Cardiac fibroblast (primary cell): ENCODE results near the gene MRGPRX3.
"Not testable (repeated sequence)": the region's sequence is repeated elsewhere in the genome, so short reads cannot be mapped to it uniquely, and the experiment has no call there.

Experiments used
- DNase-seq, 2 donors: peaks; one replicate each; pipeline versions ENCODE4 v3.0.0 to v3.0.0-alpha.2; 2010; ENCODE audit warnings: low read depth in 2 of 2
- H3K4me3 ChIP-seq, 2 donors: replicated peaks in 1 of 2; 1 replicate in 1 of 2; 2 replicates in 1 of 2; pipeline ENCODE4 v1.5.1; 2011; ENCODE audit warnings: low read depth in 2 of 2, low read length in 2 of 2, mild to moderate bottlenecking in 2 of 2, moderate library complexity in 1 of 2
- TF ChIP-seq, protein P1 (sequence below): IDR thresholded peaks from one replicate; pipeline ENCODE4 v1.5.1; 2011; ENCODE audit warnings: low read depth, mild to moderate bottlenecking, low read length, inconsistent platforms

MRGPRX3 gene

DNA sequence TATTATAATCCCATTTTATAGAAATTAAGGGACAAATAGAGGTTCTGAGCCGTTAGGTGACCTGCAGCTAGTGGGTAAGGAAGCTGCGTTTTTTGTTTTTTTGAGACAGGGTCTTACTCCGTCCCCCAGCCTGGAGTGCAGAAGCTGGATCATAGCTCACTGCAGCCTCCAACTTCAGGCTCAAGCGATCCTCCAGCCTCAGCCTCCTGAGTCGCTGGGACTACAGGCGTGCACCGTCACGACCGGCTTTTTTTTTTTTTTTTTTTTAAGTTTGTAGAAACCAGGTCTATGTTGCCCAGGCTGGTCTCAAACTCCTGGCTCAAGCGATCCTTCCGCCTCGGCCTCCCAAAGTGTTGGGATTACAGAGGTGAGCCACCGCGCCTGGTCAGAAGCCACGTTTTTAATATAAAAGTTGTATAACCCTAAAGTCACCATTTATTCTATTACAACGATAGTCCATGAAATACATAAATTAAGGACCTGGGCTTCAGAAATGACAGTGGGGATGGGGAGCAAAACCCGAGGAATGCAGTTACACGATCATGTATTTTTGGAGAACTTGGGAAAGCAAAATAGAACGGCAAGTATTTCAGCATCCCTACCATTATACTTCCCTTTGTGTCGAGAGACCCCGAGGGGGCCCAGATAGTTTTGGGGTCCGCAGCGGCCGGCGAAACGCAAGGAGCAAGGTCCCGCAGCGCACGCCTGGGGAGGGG, 27.1 kb upstream of the MRGPRX3 start:
- peak overlapping the region; percentile 81 to 98 for H3K4me3 ChIP-seq
- TF ChIP-seq, protein P1, sequence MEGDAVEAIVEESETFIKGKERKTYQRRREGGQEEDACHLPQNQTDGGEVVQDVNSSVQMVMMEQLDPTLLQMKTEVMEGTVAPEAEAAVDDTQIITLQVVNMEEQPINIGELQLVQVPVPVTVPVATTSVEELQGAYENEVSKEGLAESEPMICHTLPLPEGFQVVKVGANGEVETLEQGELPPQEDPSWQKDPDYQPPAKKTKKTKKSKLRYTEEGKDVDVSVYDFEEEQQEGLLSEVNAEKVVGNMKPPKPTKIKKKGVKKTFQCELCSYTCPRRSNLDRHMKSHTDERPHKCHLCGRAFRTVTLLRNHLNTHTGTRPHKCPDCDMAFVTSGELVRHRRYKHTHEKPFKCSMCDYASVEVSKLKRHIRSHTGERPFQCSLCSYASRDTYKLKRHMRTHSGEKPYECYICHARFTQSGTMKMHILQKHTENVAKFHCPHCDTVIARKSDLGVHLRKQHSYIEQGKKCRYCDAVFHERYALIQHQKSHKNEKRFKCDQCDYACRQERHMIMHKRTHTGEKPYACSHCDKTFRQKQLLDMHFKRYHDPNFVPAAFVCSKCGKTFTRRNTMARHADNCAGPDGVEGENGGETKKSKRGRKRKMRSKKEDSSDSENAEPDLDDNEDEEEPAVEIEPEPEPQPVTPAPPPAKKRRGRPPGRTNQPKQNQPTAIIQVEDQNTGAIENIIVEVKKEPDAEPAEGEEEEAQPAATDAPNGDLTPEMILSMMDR: no peak
- DNase-seq: peak in 1 of 2 donors; percentile 2

DNA sequence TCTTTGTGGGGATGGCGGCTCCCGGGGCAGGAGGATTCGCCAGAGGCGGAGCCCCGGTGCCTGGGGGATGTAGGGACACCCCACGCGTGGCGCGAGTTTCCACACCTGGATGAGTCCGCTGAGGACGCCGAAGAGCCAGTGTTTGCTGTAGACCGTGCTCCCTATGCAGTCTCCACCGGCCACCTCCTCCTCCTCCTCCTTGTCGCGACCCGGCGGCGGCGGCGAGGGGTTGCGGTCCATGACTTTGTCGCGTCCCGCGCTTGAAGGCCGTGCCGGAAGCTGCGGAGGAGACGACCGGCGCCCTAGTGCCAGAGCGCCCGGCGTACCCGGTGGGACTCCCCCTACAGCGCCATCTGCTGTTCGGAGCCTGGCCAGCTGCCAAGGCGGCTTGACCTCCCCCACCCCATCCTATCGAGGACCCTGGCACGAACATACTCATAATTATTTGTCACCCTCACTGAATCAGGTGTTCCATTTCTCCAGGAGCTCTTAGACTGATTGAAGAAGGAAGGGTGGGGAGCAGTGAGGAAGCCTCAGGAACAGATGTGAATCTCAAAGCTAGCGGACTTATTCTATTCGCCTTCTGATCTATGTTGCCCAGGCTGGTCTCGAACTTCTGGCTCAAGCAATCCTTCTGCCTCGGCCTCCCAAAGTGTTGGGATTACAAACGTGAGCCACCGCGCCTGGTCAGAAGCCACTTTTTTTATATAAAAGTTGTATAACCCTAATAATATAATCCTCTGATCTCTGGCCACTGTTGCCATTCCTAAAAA, 26.4 kb upstream of the MRGPRX3 start, which contains the start of gene SAAL1:
Gene SAAL1, minus strand, starts transcription at position 281 of the 773 bp plus-strand sequence. Its CDS starts 41 bp downstream, at position 240.
- H3K4me3 ChIP-seq: peak within 1 kb of the TSS; percentile 81 to 98
- TF ChIP-seq, protein P1: peak; percentile 47
- DNase-seq: peak; percentile 77 to 79

DNA sequence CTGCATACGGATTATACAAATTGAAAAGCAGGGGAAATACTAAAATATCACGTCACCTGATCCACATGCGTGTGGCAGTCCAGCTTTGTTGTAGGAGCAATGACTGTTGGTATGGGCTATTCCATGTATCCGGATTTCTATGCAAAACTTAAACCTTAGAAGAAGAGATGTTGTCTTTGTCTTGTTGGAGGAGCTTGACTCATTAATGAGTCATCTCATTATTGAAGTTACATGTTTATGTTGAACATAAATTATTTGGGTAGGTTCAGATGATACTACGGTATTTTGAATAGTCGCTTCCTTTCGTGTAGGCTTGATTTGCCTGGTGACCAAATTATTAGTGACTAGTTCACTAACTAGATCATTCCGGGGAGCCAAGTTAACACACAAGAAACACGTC, 25.7 kb upstream of the MRGPRX3 start:
- peak in 1 of 2 donors; percentile 27 for DNase-seq
- TF ChIP-seq, protein P1: no peak
- H3K4me3 ChIP-seq: no peak overlapping the region

DNA sequence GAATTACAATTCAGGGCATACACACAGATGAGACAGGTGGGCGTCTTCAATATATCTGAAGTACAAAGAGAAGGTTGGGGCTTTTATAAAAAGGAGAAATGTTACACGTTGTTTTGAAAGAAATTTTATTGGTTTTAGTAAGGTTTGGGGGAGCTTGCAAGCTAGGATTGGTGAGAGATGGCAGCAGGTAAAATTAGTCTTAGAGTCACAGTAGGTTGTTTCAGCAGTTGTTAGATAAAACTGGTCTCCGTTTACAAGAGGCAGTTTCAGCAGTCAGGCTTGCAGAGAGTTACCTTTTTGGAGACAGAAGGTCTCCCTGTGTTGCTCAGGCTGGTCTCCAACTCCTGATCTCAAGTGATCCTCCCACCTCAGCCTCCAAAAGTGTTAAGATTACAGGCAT, 24.1 kb upstream of the MRGPRX3 start:
- H3K4me3 ChIP-seq: no peak overlapping the region
- TF ChIP-seq, protein P1: no peak
- no peak for DNase-seq

DNA sequence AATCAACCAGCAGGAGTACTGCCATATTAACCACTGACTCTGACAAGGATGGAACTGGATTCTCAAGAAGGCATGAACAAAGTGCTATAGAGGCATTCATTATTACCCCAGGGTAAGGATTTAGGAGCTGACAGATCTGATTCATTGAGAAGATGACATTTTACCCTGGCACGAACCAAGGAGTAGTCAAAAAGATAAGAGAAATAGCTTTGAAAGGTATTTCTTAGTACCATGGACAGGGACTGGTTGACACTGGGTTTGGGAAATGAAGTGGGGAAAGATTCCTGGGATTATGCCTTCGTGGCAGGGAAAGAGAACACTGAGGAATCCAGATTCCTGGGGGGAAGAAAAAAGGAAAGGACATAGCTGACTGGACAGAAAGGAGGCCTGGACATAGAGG, 21.4 kb upstream of the MRGPRX3 start:
- TF ChIP-seq, protein P1: no peak
- no peak for DNase-seq
- no peak overlapping the region for H3K4me3 ChIP-seq

DNA sequence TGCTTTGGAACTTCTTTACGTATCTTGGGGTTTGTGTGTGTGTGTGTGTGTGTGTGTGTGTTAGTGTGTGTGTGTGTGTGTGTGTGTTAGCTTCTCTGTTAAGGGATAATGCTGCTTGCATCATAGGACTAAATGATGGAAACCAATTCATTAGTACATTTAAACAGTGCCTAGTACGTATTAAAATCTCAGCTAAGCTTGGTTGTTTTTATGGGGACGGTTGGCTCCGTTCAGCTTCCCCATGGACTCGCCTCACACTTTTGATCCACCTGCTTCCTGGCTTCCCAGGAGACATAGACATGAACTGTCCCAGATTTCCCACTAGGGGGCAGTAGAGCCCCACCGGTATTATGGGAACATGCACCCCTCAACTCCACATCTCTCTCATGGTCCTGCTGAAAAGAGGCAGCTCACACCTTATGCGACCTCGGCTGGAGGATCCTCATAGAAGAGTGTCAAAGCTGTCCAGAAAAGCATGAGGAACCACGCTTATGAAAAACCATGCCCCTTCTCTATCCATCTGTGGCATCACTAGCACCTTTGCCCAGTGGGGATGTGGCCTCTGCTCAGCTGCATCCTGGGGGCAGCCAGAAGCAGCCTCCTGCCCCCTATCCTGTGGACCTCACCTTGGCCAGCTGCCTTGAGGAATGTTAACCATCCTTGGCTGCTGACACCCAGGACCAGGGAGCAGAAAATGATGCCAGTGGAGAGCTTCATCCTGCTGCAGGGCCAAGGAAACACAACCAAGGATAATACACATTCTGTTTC, 16.8 kb upstream of the MRGPRX3 start:
- TF ChIP-seq, protein P1: peak; percentile 91
- peak; percentile 65 to 68 for DNase-seq
- H3K4me3 ChIP-seq: no peak overlapping the region

DNA sequence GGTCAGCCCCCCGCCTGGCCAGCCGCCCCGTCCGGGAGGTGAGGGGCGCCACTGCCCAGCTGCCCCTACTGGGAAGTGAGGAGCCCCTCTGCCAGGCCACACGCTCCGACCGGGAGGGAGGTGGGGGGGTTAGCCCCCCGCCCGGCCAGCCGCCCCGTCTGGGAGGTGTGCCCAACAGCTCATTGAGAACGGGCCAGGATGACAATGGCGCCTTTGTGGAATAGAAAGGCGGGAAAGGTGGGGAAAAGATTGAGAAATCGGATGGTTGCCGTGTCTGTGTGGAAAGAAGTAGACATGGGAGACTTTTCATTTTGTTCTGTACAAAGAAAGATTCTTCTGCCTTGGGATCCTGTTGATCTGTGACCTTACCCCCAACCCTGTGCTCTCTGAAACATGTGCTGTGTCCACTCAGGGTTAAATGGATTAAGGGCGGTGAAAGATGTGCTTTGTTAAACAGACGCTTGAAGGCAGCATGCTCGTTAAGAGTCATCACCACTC, 11.0 kb upstream of the MRGPRX3 start:
- H3K4me3 ChIP-seq, DNase-seq: not testable (repeated sequence)

DNA sequence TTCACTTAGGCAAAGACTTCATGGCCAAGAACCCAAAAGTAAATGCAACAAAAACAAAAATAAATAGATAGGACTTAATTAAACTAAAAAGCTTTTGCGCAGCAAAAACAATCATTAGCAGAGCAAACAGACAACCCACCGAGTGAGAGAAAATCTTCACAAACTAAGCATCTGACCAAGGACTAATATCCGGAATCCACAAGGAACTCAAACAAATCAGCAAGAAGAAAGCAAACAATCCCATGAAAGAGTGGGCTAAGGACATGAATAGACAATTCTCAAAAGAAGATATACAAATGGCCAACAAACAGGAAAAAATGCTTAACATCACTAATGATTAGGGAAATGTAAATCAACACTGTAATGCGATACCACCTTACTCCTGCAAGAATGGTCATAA, 1.3 kb upstream of the MRGPRX3 start:
- H3K4me3 ChIP-seq, DNase-seq: not testable (repeated sequence)
